HepG2 (cell line): ENCODE measurements around the gene GRIK4.

Source experiments
- ASH2L ChIP-seq: fragments of 300-600, 200-600 bp; sonication (generic); IDR thresholded peaks from 2 replicates; pipeline ENCODE4 v1.7.0; 2017; ENCODE audit warnings: low read depth, mild to moderate bottlenecking, moderate library complexity, mixed read lengths, low read length; ENCODE audit not compliant: insufficient read length
- BCL6 ChIP-seq: IDR thresholded peaks from 2 replicates; pipeline ENCODE4 v1.6.1; 2016; ENCODE audit warnings: missing genetic modification reagents, missing compliant biosample characterization
- CC2D1A ChIP-seq: sonication (generic); formaldehyde crosslinking; IDR thresholded peaks from 2 replicates; pipeline ENCODE4 v1.8.1; 2023; ENCODE audit warnings: mild to moderate bottlenecking, missing genetic modification reagents
- CTCF ChIP-seq: sonication (generic); formaldehyde crosslinking; IDR thresholded peaks from 2 replicates; pipeline ENCODE4 v1.5.0; 2020; ENCODE audit warnings: mild to moderate bottlenecking, missing genetic modification reagents, moderate library complexity
- FOSL1 ChIP-seq: sonication (generic); formaldehyde crosslinking; IDR thresholded peaks from 2 replicates; pipeline ENCODE4 v1.9.0; 2021; ENCODE audit warnings: missing genetic modification reagents, borderline replicate concordance
- PHB2 ChIP-seq: fragments of 450-650 bp; IDR thresholded peaks from 2 replicates; pipeline ENCODE4 v1.6.1; 2018; ENCODE audit not compliant: partially characterized antibody
- REST ChIP-seq, 2 experiments: IDR thresholded peaks; 2 replicates each; pipeline ENCODE4 v1.6.1; 2011 to 2012; ENCODE audit warnings: low read length in 2 of 2, borderline replicate concordance in 1 of 2, low read depth in 1 of 2, mild to moderate bottlenecking in 1 of 2, moderate library complexity in 1 of 2
- RFX5 ChIP-seq: IDR thresholded peaks from 2 replicates; pipeline ENCODE4 v1.6.1; 2011; ENCODE audit warnings: low read depth, low read length, improper control_type of control experiment
- TP53 ChIP-seq: sonication (generic); formaldehyde crosslinking; conservative IDR thresholded peaks from 2 replicates; pipeline ENCODE4 v1.4.0; 2020; ENCODE audit warnings: missing genetic modification reagents

GRCh38 chr11:120991830-120992686 is 480.5 kb downstream of the GRIK4 start:
- no peak for TF ChIP-seq PHB2
- no peak for TF ChIP-seq CTCF (CRISPR knock-in tag)
- TF ChIP-seq RFX5 = no peak
- no peak for TF ChIP-seq BCL6 (CRISPR knock-in tag)
- TF ChIP-seq REST (IDR thresholded peaks at IDR 0.05; ENCODE audit: borderline replicate concordance in 1 of 2, low read depth in 1 of 2, low read length in 2 of 2) = no peak
- TF ChIP-seq FOSL1 (CRISPR knock-in tag) = no peak
- TF ChIP-seq TP53 (CRISPR knock-in tag) = no peak
- no peak for TF ChIP-seq ASH2L
- TF ChIP-seq CC2D1A (CRISPR knock-in tag) = no peak
